Kidney (tissue), 14 donors: ENCODE measurements around the gene NEK7. TPM values are rescaled to one million over a fixed set of nuclear protein-coding genes. Genes with fewer than 3 reads are reported as not detected.

Experiments
- DNase-seq, 5 donors: peaks; one replicate each; pipeline ENCODE4 v3.0.0-alpha.2; 2013 to 2020
- FAIRE-seq: peaks from 2 replicates; lab custom pipeline; 2012; peaks lifted over from hg19 to GRCh38; lab: Jason Lieb, UNC
- H3K27ac ChIP-seq, 2 donors: one replicate each; pipeline ENCODE4 v1.7.0; 2013; ENCODE audit warnings: low read depth in 2 of 2, low read length in 2 of 2, inconsistent platforms in 1 of 2
- H3K27me3 ChIP-seq: one replicate; pipeline ENCODE4 v1.7.1; 2013; ENCODE audit warnings: low read length, inconsistent platforms; ENCODE audit not compliant: control insufficient read depth, insufficient read depth
- H3K36me3 ChIP-seq, 3 donors: one replicate each; pipeline versions ENCODE4 v1.7.0 to v1.7.1; 2013; ENCODE audit warnings: low read length in 3 of 3, control low read depth in 1 of 3, inconsistent platforms in 1 of 3; ENCODE audit not compliant: insufficient read depth in 3 of 3, control insufficient read depth in 2 of 3
- H3K4me1 ChIP-seq, 3 donors: one replicate each; pipeline versions ENCODE4 v1.7.0 to v1.7.1; 2013; ENCODE audit warnings: low read length in 3 of 3, inconsistent platforms in 1 of 3, low read depth in 1 of 3; ENCODE audit not compliant: control insufficient read depth in 2 of 3, insufficient read depth in 2 of 3
- H3K4me3 ChIP-seq, 3 donors: one replicate each; pipeline versions ENCODE4 v1.7.0 to v1.8.1; 2013; ENCODE audit warnings: low read length in 3 of 3, control low read depth in 1 of 3, inconsistent platforms in 1 of 3
- H3K9ac ChIP-seq, 3 donors: one replicate each; pipeline versions ENCODE4 v1.7.0 to v1.7.1; 2013; ENCODE audit warnings: low read length in 3 of 3, control low read depth in 1 of 3, inconsistent platforms in 1 of 3
- H3K9me3 ChIP-seq, 3 donors: one replicate each; pipeline versions ENCODE4 v1.7.0 to v1.7.1; 2013; ENCODE audit warnings: low read length in 3 of 3, control low read depth in 1 of 3, inconsistent platforms in 1 of 3; ENCODE audit not compliant: control insufficient read depth in 2 of 3, insufficient read depth in 1 of 3
- CTCF ChIP-seq: IDR thresholded peaks from 3 replicates; pipeline ENCODE4 v1.5.1; 2012; ENCODE audit warnings: mild to moderate bottlenecking, moderate library complexity, borderline replicate concordance; ENCODE audit not compliant: insufficient read depth; ENCODE audit errors: extremely low read depth
- intact Hi-C: fragments of 100-400 bp; cut with DNase I; formaldehyde crosslinking; loops from one replicate; pipeline ENCODE4 v1.11.1; 2022
- polyA plus RNA-seq: library from polyadenylated mRNA; stranded (reverse); fragments of 350-450 nt; fragmentation: Illumina TruSeq; extraction: RNeasy Lipid Tissue Mini Kit (QIAGEN cat#74804); gene quantifications from one replicate; pipeline ENCODE4 v1.2.3, GENCODE V29; 2014; ENCODE audit warnings: low read depth, low replicate concordance; ENCODE audit not compliant: insufficient read depth
- total RNA-seq: library from RNA; stranded (reverse); fragmentation: NEBNext Ultra II Directional; extraction: Animal tissue kit (Norgen Biotek cat#: 25700); gene quantifications from one replicate; pipeline ENCODE4 v1.2.1, GENCODE V29; 2021
- donor health status: control.
- donor health status: control.
- donor health status: control.
- donor health status: control.
- donor health status: control.
- donor health status: DM: yes; HTN: yes; CAD: no.
- donor health status: Normal renal cell carcinoma (clear cell type).

The NEK7 gene
- total and polyA plus RNA-seq, 2 donors from 2014 or later: 17.3 to 65.5 TPM

DNA sequence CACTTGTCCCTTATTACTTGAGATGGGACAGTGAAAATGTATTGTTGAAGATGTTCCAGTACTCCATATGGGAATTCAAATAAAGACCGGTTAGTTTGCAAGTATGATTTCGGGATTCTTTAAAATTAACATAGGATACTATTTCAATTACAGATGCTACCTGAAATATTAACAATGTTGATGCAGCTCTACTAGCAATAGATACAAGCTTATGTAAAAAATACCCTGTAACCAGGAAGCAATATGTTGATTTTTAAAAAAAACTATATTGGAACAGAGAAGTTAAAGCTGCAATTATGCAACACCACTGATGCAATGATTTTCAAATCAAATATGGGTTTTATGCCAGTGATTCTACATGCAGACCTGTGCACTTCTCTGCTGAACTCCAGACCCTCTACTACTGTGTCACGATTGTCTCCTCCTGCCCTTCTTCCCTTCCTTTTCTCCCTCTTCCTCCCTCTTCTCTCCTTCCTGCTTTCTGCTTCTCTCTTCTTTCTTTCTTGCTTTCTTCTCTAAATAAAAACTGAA lies 204.5 kb downstream of the NEK7 start:
- H3K4me3 ChIP-seq: no peak overlapping the region
- intact Hi-C loops: no loop called here
- H3K27me3 ChIP-seq: no peaks in the 10 kb centered on the region
- no peak for FAIRE-seq
- DNase-seq: no peak
- H3K4me1 ChIP-seq: no peaks in the 10 kb centered on the region
- no peak overlapping the region for H3K9ac ChIP-seq
- H3K36me3 ChIP-seq: no peaks in the 10 kb centered on the region
- no peaks in the 10 kb centered on the region for H3K9me3 ChIP-seq
- no peak for TF ChIP-seq CTCF
- no peak overlapping the region for H3K27ac ChIP-seq

GRCh38 chr1:198363625-198364151 lies 206.9 kb downstream of the NEK7 start:
- Histone ChIP-seq H3K4me3 (no peak overlapping the region), H3K4me1 (no peaks in the 10 kb centered on the region), H3K36me3 (no peaks in the 10 kb centered on the region), H3K27ac (no peak overlapping the region), H3K27me3 (no peaks in the 10 kb centered on the region), H3K9me3 (no peaks in the 10 kb centered on the region), H3K9ac (no peak overlapping the region)
- intact Hi-C loops: no loop called here
- DNase-seq (no peak), FAIRE-seq (no peak)
- TF ChIP-seq CTCF: no peak

DNA sequence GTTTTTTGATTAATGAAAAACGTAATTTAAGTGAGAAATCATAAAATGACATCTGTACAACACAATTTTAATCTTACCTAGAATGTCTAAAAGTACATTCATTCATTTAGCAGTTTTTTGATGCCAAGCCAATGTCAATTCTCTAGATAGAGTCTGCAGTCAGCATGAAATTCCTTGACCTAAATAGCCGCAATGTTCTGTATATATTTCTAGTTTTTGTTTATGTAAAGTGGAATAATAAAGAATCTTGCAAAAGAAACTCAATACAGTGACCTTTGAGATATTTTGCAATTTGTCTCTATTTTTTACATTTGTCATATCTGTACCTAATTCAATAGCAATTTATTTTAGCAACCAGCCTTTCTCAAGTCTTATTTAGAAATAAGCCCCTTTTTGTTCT lies 207.7 kb downstream of the NEK7 start:
- H3K4me3 ChIP-seq: no peak overlapping the region
- intact Hi-C loops: no loop called here
- no peaks in the 10 kb centered on the region for H3K4me1 ChIP-seq
- no peak for TF ChIP-seq CTCF
- H3K9ac ChIP-seq: no peak overlapping the region
- H3K27ac ChIP-seq: no peak overlapping the region
- no peaks in the 10 kb centered on the region for H3K27me3 ChIP-seq
- DNase-seq (no peak), FAIRE-seq (no peak)
- no peaks in the 10 kb centered on the region for H3K36me3 ChIP-seq
- no peaks in the 10 kb centered on the region for H3K9me3 ChIP-seq

GRCh38 chr1:198367296-198367695 lies 210.5 kb downstream of the NEK7 start:
- no peak for TF ChIP-seq CTCF
- no peak overlapping the region for H3K9ac ChIP-seq
- FAIRE-seq (no peak), DNase-seq (no peak)
- H3K27ac ChIP-seq: no peak overlapping the region
- H3K4me3 ChIP-seq: no peak overlapping the region
- no peaks in the 10 kb centered on the region for H3K9me3 ChIP-seq
- no peaks in the 10 kb centered on the region for H3K4me1 ChIP-seq
- no peaks in the 10 kb centered on the region for H3K27me3 ChIP-seq
- H3K36me3 ChIP-seq: no peaks in the 10 kb centered on the region
- intact Hi-C loops: no loop called here
